Neutrophil (primary cell): Measurements from ENCODE around the gene PDGFC.

Source experiments
- H3K27ac ChIP-seq: fragments of 200-600 bp; sonication (generic); 2 replicates; pipeline ENCODE4 v1.5.1; 2016; ENCODE audit warnings: mild to moderate bottlenecking, moderate library complexity
- H3K27me3 ChIP-seq: fragments of 200-600 bp; sonication (generic); 2 replicates; pipeline ENCODE4 v1.6.0; 2016; ENCODE audit warnings: mild to moderate bottlenecking
- H3K36me3 ChIP-seq: fragments of 200-600 bp; sonication (generic); 2 replicates; pipeline ENCODE4 v1.5.1; 2017
- H3K4me1 ChIP-seq, 2 experiments: fragments of 200-600 bp in 1 of 2; sonication (generic) in 1 of 2; 1 replicate in 1 of 2; 2 replicates in 1 of 2; pipeline versions ENCODE4 v1.5.1 to v1.6.1; 2013 to 2016; ENCODE audit warnings: low read depth in 1 of 2, low read length in 1 of 2, mild to moderate bottlenecking in 1 of 2, moderate library complexity in 1 of 2; ENCODE audit not compliant: control insufficient read depth in 1 of 2, insufficient read depth in 1 of 2
- H3K4me3 ChIP-seq, 2 experiments: fragments of 200-600 bp in 1 of 2; sonication (generic) in 1 of 2; 1 replicate in 1 of 2; 2 replicates in 1 of 2; pipeline ENCODE4 v1.5.1; 2013 to 2016; ENCODE audit warnings: low read depth in 1 of 2, low read length in 1 of 2, mild to moderate bottlenecking in 1 of 2, moderate library complexity in 1 of 2
- H3K9me3 ChIP-seq: fragments of 200-600 bp; sonication (generic); 2 replicates; pipeline ENCODE4 v1.5.1; 2016
- TF ChIP-seq, protein P1 (sequence below): fragments of 200-600 bp; sonication (generic); IDR thresholded peaks from 2 replicates; pipeline ENCODE4 v1.5.1; 2016; ENCODE audit warnings: antibody characterized with exemption

The PDGFC gene, protein sequence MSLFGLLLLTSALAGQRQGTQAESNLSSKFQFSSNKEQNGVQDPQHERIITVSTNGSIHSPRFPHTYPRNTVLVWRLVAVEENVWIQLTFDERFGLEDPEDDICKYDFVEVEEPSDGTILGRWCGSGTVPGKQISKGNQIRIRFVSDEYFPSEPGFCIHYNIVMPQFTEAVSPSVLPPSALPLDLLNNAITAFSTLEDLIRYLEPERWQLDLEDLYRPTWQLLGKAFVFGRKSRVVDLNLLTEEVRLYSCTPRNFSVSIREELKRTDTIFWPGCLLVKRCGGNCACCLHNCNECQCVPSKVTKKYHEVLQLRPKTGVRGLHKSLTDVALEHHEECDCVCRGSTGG

DNA sequence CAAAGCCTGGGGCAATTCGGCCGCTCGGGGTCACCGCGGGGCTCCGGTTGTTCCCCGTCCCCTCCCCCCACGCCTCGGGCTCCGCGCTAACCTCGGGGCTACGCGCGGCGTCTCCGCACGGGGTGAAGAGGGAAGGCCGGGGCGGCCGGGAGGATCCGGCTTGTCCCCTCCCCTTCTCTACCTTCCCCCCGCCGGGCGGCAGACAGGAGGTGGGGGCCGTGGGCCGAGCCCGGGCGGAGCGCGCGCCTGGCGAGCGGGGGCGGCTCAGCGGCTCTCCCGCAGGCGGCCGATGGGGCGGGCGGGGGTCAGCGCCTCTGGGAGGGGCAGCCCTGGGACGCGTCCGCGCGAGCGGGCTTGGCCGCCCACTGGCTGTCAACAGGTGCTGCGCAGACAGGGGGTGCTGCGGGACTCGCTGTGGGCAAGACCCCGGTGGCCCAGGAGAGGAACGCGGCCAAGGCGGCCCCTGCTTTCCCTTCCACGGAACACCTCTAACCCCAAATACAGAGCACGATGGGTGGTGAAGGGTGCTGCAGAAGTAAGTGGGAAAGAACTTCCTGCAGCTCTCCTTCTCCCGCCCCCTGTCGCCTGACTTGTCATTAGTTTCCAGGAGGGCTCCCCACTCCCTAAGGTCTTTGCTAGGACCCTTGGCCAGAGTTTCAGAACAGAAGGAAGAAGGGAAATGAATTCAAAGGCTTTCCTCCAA, at the start of gene PDGFC:
PDGFC (minus strand) TSS at position 124 of the 703 bp plus-strand sequence. CDS start 896 bp downstream, outside the sequence.
- H3K36me3 ChIP-seq: no peaks in the 10 kb centered on the region
- peaks cover 36 to 37% of the 10 kb centered on the region in 2 experiments for H3K4me1 ChIP-seq
- H3K27me3 ChIP-seq: peaks cover 24% of the 10 kb centered on the region
- H3K4me3 ChIP-seq: peak within 1 kb of the TSS; percentile 63 to 66
- no peaks in the 10 kb centered on the region for H3K9me3 ChIP-seq
- TF ChIP-seq, protein P1, sequence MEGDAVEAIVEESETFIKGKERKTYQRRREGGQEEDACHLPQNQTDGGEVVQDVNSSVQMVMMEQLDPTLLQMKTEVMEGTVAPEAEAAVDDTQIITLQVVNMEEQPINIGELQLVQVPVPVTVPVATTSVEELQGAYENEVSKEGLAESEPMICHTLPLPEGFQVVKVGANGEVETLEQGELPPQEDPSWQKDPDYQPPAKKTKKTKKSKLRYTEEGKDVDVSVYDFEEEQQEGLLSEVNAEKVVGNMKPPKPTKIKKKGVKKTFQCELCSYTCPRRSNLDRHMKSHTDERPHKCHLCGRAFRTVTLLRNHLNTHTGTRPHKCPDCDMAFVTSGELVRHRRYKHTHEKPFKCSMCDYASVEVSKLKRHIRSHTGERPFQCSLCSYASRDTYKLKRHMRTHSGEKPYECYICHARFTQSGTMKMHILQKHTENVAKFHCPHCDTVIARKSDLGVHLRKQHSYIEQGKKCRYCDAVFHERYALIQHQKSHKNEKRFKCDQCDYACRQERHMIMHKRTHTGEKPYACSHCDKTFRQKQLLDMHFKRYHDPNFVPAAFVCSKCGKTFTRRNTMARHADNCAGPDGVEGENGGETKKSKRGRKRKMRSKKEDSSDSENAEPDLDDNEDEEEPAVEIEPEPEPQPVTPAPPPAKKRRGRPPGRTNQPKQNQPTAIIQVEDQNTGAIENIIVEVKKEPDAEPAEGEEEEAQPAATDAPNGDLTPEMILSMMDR: no peak
- H3K27ac ChIP-seq: peak within 1 kb of the TSS; percentile 45

DNA sequence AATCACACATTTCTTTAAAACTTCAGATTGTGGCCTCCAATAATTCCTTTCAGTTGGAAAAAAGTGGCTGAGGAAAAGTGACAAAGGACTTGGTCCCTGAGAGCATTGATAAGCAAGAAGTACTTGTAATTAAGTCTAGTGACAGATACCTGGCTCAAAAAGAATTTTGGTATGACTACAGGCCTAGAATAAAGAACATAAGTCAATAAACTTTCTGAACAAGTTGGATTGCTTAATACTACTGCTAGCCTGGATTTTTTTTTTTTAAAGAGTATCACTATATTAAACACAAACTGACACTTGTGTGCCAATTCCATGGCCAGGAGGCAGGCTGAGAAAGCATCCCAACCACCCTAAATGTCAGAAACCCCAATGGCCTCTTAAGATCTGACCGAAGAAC, 49.3 kb upstream of the PDGFC start:
- Histone ChIP-seq H3K27ac (no peak overlapping the region), H3K4me3 (no peak overlapping the region), H3K36me3 (no peaks in the 10 kb centered on the region), H3K4me1 (no peaks in the 10 kb centered on the region), H3K9me3 (no peaks in the 10 kb centered on the region), H3K27me3 (no peaks in the 10 kb centered on the region)
- TF ChIP-seq, protein P1: no peak

DNA sequence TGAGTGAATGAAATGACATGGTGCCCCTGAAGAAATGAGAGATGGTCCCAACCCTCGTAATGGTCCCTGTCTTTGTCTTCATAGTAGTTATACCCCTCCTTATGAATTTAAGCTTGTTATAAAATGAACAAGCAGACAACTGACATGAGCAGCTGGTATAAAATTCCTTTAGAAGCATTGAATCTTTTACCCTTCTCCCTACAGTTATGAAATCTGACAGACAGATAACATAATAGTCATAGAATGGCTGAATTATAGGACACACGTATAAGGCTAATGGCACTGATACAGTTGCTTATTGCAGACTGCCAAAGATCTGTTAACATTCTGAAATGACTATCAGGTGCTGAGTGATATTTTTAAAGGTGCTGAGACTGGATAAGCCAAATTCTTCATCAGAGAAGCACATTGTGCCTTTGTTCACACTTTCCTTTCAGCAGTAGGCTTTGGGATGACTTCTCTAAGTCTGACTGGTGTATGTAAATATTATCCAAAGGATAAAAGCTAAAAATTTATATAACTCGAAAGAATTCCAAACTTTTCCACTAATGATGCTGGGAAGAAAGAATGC, 47.4 kb upstream of the PDGFC start:
- TF ChIP-seq, protein P1: no peak
- H3K4me1 ChIP-seq: no peaks in the 10 kb centered on the region
- no peak overlapping the region for H3K4me3 ChIP-seq
- H3K9me3 ChIP-seq: no peaks in the 10 kb centered on the region
- no peak overlapping the region for H3K27ac ChIP-seq
- H3K27me3 ChIP-seq: no peaks in the 10 kb centered on the region
- no peaks in the 10 kb centered on the region for H3K36me3 ChIP-seq

DNA sequence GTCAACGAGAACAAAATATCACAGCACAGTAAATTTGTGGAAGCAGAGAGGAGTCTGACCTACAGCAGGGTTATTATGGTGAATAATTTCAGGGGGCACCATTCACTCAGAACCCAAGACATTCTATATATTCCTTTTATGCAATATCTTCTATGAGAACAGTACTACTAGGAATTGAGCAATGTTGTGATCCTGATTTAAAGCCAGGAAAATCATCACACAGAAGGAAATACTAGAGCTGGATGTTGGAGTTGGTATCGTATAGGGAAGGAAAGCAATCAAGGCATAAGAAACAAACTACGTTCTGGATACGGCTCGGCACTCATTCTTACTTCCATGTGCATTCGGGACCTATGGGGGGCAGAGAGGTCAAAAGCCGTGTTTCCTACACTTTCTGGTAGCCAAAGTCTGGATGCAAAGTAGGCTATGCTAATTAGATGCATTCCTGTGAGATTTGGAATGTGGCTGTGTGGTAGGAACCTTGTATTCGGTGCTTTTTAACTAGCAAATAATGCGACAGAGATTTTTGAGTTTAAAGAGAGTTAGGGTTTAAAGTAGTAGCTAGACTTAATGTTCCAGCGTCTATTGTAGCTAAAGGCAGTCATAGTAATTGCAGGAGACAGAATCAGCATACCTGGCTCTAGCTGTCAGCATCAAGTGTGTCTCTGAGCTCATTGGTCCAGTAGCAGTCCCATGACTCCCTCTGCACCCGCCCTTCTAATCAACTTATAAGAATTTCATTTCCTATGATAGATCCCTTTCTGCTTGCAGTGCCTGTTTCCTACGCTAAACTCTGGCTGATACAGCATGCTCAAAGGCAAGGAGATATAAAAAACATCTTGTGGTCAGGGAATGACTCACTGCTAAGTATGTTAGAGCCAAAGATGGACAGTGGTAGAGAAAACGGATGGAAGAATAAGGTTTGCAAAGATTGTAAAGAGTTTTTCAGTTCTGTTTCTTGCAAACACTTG, 43.3 kb upstream of the PDGFC start:
- H3K36me3 ChIP-seq: no peaks in the 10 kb centered on the region
- TF ChIP-seq, protein P1: no peak
- no peaks in the 10 kb centered on the region for H3K27me3 ChIP-seq
- H3K27ac ChIP-seq: no peak overlapping the region
- H3K4me3 ChIP-seq: no peak overlapping the region
- H3K4me1 ChIP-seq: no peaks in the 10 kb centered on the region
- no peaks in the 10 kb centered on the region for H3K9me3 ChIP-seq

DNA sequence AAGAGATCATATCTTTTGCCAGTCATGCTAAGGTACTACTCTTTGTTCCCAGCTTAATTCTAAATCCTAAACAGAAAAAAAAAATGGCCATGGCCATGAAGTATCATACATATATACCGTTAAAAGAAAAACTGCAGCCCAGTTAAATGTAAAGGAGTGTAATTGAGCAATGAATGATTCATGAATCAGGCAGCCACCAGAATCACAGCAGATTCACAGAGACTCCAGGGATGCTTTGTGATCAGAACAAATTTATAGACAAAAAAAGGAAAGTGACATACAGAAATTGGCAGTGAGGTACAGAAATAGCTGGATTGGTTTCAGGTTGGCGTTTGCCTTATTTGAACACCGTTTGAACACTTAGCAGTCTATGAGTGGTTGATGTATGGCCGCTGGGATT, 42.1 kb upstream of the PDGFC start:
- Histone ChIP-seq H3K9me3 (no peaks in the 10 kb centered on the region), H3K27ac (no peak overlapping the region), H3K4me1 (no peaks in the 10 kb centered on the region), H3K36me3 (no peaks in the 10 kb centered on the region), H3K4me3 (no peak overlapping the region), H3K27me3 (no peaks in the 10 kb centered on the region)
- TF ChIP-seq, protein P1: no peak
